Measurements from ENCODE around the gene IDI1. TPM values are rescaled to one million over a fixed set of nuclear protein-coding genes. Genes with fewer than 3 reads are reported as not detected.

Gene IDI1
- total and polyA plus RNA-seq, 2 experiments from 2014 or later: 39.1 to 182 TPM

DNA sequence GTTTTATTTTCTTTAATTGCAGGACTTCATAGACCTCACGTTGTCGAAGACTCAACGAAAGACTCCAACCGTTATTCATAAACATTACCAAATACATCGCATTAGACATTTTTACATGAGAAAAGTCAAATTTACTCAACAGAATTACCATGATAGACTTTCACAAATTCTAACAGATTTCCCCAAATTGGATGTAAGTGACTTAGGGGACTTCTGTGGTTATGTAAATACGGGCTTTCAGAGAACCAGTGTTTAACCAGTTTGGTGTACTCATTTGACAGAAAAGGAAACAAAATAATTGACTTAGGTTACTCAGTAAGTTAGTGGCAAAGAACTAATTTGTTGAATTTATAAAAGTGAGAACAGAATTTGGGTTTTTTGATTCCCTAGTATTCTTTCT is 56.5 kb downstream of the IDI1 start:
- no peaks in the 10 kb centered on the region for H3K27me3 ChIP-seq
- H3K27ac ChIP-seq: no peak overlapping the region
- no peaks in the 10 kb centered on the region for H3K9me3 ChIP-seq (ENCODE audit: low read depth)
- TF ChIP-seq CTCF (IDR thresholded peaks at IDR 0.05; ENCODE audit: low read depth, low read length): no peak
- no peak overlapping the region for H3K4me3 ChIP-seq
- H3K36me3 ChIP-seq: peaks cover 37% of the 10 kb centered on the region
- H3K4me1 ChIP-seq (ENCODE audit: low read depth): peaks cover 3% of the 10 kb centered on the region
- DNase-seq (ENCODE audit: low read depth in 1 of 2, low spot score in 1 of 2): no peak

DNA sequence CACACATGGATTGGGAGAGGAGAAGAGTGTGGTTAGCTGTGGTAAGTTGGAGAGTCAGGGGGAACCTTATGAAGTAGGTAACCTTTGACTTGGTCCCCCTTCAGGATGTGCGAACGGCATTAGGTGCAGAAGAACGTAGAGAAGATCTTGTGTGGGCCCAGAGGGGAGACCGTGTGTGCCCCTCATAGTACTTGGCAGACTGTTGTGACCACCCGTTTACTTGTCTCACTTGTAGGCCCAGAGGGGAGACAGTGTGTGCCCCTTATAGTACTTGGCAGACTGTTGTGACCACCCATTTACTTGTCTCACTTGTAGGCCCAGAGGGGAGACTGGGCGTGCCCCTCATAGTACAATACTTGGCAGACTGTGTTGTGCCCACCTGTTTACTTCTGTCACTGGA is 58.1 kb downstream of the IDI1 start:
- Histone ChIP-seq H3K4me1 (ENCODE audit: low read depth) (peaks cover 3% of the 10 kb centered on the region), H3K27ac (no peak overlapping the region), H3K9me3 (ENCODE audit: low read depth) (no peaks in the 10 kb centered on the region), H3K36me3 (peaks cover 20% of the 10 kb centered on the region), H3K4me3 (no peak overlapping the region), H3K27me3 (no peaks in the 10 kb centered on the region)
- TF ChIP-seq CTCF (IDR thresholded peaks at IDR 0.05; ENCODE audit: low read depth, low read length): no peak
- no peak for DNase-seq (ENCODE audit: low read depth in 1 of 2, low spot score in 1 of 2)

Other genes starting within 250 kb of the IDI1 start
- gene LARP4B, start 117.4 kb downstream of the IDI1 start, total RNA-seq: 35.3 and 36.2 TPM in 2 replicates
- 23.4 and 43.2 TPM in 2 replicates for gene LARP4B, start 117.4 kb downstream of the IDI1 start, polyA plus RNA-seq
- gene GTPBP4, start 60.7 kb downstream of the IDI1 start, total RNA-seq: 34.4 and 49.7 TPM in 2 replicates
- 42.1 and 51.2 TPM in 2 replicates for gene GTPBP4, start 60.7 kb downstream of the IDI1 start, polyA plus RNA-seq
- not detected in 2 replicates for gene IDI2, start 23.3 kb downstream of the IDI1 start, total RNA-seq
- 0.20 TPM in 1 of 2 replicates, not detected in the other for gene IDI2, start 23.3 kb downstream of the IDI1 start, polyA plus RNA-seq
- gene WDR37, start 7.3 kb upstream of the IDI1 start, total RNA-seq: 13.0 and 14.6 TPM in 2 replicates
- gene WDR37, start 7.3 kb upstream of the IDI1 start, polyA plus RNA-seq: 15.7 and 16.7 TPM in 2 replicates

Measured in cardiac muscle cell (in vitro differentiated cells and primary cell).